Hepatocyte (in vitro differentiated cells): ENCODE measurements around the gene DCTPP1. TPM values are rescaled to one million over a fixed set of nuclear protein-coding genes. Genes with fewer than 3 reads are reported as not detected.

Experiments
- DNase-seq: peaks from one replicate; pipeline ENCODE4 v3.0.0-alpha.2; 2016; ENCODE audit warnings: low spot score
- H2AFZ ChIP-seq: fragments of 200-600 bp; sonication (generic); 2 replicates; pipeline ENCODE4 v1.6.0; 2016; ENCODE audit warnings: antibody characterized with exemption, mild to moderate bottlenecking
- H3K27ac ChIP-seq: fragments of 200-600 bp; sonication (generic); 2 replicates; pipeline ENCODE4 v1.5.1; 2016; ENCODE audit warnings: mild to moderate bottlenecking
- H3K27me3 ChIP-seq: fragments of 200-600 bp; sonication (generic); 2 replicates; pipeline ENCODE4 v1.6.1; 2016
- H3K36me3 ChIP-seq: fragments of 200-600 bp; sonication (generic); replicated peaks from 2 replicates; pipeline ENCODE4 v1.5.1; 2016; ENCODE audit warnings: low read depth; ENCODE audit not compliant: insufficient read depth
- H3K4me1 ChIP-seq: fragments of 200-600 bp; sonication (generic); 2 replicates; pipeline ENCODE4 v1.5.1; 2016; ENCODE audit warnings: mild to moderate bottlenecking, moderate library complexity; ENCODE audit not compliant: insufficient read depth
- H3K4me2 ChIP-seq: fragments of 200-600 bp; sonication (generic); 2 replicates; pipeline ENCODE4 v1.6.0; 2016
- H3K4me3 ChIP-seq: fragments of 200-600 bp; sonication (generic); 2 replicates; pipeline ENCODE4 v1.5.1; 2016; ENCODE audit warnings: mild to moderate bottlenecking
- H3K79me2 ChIP-seq: fragments of 200-600 bp; sonication (generic); 2 replicates; pipeline ENCODE4 v1.6.0; 2017; ENCODE audit warnings: mild to moderate bottlenecking
- H3K9me2 ChIP-seq: fragments of 200-600 bp; sonication (generic); replicated peaks from 2 replicates; pipeline ENCODE4 v1.6.0; 2017; ENCODE audit warnings: mild to moderate bottlenecking; ENCODE audit not compliant: insufficient read depth
- H3K9me3 ChIP-seq: fragments of 200-600 bp; sonication (generic); 2 replicates; pipeline ENCODE4 v1.5.1; 2016; ENCODE audit warnings: low read depth, mild to moderate bottlenecking
- H4K20me1 ChIP-seq: fragments of 200-600 bp; sonication (generic); 2 replicates; pipeline ENCODE4 v1.6.0; 2016; ENCODE audit warnings: mild to moderate bottlenecking; ENCODE audit not compliant: insufficient read depth, poor library complexity, severe bottlenecking
- EZH2 ChIP-seq: fragments of 200-600 bp; sonication (generic); IDR thresholded peaks from 2 replicates; pipeline ENCODE4 v1.6.1; 2016; ENCODE audit warnings: antibody characterized with exemption, mild to moderate bottlenecking, borderline replicate concordance
- EZH2phosphoT487 ChIP-seq: fragments of 200-600 bp; sonication (generic); IDR thresholded peaks from one replicate; pipeline ENCODE4 v1.6.1; 2018; ENCODE audit warnings: antibody characterized with exemption, mild to moderate bottlenecking, low read depth, moderate library complexity; ENCODE audit not compliant: unreplicated experiment, severe bottlenecking
- WGBS: methylation state at CpG from one replicate; pipeline ENCODE4 v1.1.6; 2016; ENCODE audit warnings: low lambda C conversion rate; ENCODE audit errors: missing lambda C conversion rate; 5-methylcytosine and 5-hydroxymethylcytosine counted together
- polyA plus RNA-seq: library from polyadenylated mRNA; unstranded; fragments of >200 nt; fragmentation: Nextera tagmentation; extraction: Ambion mirVana; gene quantifications from 2 replicates; pipeline ENCODE4 v1.2.1, GENCODE V29; 2016
- total RNA-seq: library from RNA; depleted of rRNA; stranded (reverse); fragments of >200 nt; gene quantifications from 2 replicates; pipeline ENCODE4 v1.2.3, GENCODE V29; 2014
- TF ChIP-seq, protein P1 (sequence below): fragments of 200-600 bp; sonication (generic); IDR thresholded peaks from 2 replicates; pipeline ENCODE4 v1.5.1; 2016; ENCODE audit warnings: antibody characterized with exemption, mild to moderate bottlenecking; ENCODE audit not compliant: poor library complexity

The DCTPP1 gene
- total and polyA plus RNA-seq, 2 experiments from 2014 or later: 25.9 to 36.3 TPM

DNA sequence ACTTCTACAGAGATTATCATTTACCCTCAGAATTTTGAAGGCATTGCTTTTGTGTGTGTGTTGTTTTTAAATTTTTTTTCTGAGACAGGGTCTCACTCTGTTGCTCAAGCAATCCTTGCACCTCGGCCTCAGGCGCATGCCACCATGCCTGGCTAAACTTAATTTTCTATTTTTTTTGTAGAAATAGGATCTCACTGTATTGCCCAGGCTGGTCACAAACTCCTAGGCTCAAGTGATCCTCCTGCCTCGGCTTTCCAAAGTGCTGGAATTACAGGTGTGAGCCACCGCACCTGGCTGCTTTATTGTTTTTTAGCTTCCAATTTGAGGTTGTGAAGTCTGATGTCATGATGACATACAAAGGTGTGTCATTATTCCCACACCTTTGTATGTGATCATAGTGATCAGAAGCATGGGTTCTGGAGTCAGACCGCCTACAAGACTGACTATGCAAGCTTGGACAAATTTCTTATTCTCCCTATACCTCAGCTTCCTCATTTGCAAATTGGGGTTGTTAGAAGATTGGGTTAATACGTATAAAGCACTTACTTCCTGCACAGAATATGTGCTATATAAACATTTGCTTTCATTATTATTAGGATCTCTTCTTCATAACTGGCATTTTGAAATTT lies 10.0 kb upstream of the DCTPP1 start:
- 90% methylated on average over 6 of the region's 6 CpGs for WGBS
- no peak for TF ChIP-seq EZH2phosphoT487
- TF ChIP-seq, protein P1, sequence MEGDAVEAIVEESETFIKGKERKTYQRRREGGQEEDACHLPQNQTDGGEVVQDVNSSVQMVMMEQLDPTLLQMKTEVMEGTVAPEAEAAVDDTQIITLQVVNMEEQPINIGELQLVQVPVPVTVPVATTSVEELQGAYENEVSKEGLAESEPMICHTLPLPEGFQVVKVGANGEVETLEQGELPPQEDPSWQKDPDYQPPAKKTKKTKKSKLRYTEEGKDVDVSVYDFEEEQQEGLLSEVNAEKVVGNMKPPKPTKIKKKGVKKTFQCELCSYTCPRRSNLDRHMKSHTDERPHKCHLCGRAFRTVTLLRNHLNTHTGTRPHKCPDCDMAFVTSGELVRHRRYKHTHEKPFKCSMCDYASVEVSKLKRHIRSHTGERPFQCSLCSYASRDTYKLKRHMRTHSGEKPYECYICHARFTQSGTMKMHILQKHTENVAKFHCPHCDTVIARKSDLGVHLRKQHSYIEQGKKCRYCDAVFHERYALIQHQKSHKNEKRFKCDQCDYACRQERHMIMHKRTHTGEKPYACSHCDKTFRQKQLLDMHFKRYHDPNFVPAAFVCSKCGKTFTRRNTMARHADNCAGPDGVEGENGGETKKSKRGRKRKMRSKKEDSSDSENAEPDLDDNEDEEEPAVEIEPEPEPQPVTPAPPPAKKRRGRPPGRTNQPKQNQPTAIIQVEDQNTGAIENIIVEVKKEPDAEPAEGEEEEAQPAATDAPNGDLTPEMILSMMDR: no peak
- no peak for TF ChIP-seq EZH2
- H3K36me3 ChIP-seq: peaks cover 4% of the 10 kb centered on the region

DNA sequence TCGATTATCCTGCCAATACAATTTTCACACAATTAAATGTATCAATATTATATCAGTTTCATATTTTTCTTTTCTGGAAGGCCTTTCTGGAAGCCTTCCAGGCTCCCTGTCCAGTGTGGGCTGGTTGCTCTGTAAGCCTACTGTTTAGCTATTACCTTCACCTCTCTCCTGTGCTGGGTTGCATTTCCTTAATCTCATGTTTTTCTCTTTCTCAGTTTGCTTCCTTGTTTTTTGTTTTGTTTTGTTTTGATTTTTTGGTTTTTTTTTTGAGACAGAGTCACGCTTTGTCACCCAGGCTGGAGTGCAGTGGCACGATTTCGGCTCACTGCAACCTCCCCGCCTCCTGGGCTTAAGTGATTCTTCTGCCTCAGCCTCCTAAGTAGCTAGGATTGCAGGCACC lies 9.0 kb upstream of the DCTPP1 start:
- no peak for DNase-seq
- Histone ChIP-seq H3K9me2 (no peaks in the 10 kb centered on the region), H3K4me1 (no peaks in the 10 kb centered on the region), H3K36me3 (no peaks in the 10 kb centered on the region), H3K79me2 (peaks cover 3% of the 10 kb centered on the region), H3K27ac (no peak overlapping the region), H2AFZ (no peak overlapping the region), H3K4me3 (no peak overlapping the region), H3K9me3 (peaks cover 7% of the 10 kb centered on the region), H3K4me2 (no peak overlapping the region), H3K27me3 (no peaks in the 10 kb centered on the region), H4K20me1 (no peaks in the 10 kb centered on the region)
- TF ChIP-seq, protein P1: no peak
- no peak for TF ChIP-seq EZH2phosphoT487
- no peak for TF ChIP-seq EZH2
- 93% methylated on average over 5 of the region's 5 CpGs for WGBS

More for the DNA sequence above, 10.0 kb upstream of the DCTPP1 start:
- Histone ChIP-seq H3K4me2 (no peak overlapping the region), H3K27ac (no peak overlapping the region), H2AFZ (no peak overlapping the region), H3K4me1 (peaks cover 7% of the 10 kb centered on the region), H4K20me1 (no peaks in the 10 kb centered on the region), H3K9me3 (peaks cover 14% of the 10 kb centered on the region), H3K79me2 (peaks cover 13% of the 10 kb centered on the region), H3K9me2 (no peaks in the 10 kb centered on the region), H3K27me3 (no peaks in the 10 kb centered on the region), H3K4me3 (no peak overlapping the region)
- no peak for DNase-seq

DNA sequence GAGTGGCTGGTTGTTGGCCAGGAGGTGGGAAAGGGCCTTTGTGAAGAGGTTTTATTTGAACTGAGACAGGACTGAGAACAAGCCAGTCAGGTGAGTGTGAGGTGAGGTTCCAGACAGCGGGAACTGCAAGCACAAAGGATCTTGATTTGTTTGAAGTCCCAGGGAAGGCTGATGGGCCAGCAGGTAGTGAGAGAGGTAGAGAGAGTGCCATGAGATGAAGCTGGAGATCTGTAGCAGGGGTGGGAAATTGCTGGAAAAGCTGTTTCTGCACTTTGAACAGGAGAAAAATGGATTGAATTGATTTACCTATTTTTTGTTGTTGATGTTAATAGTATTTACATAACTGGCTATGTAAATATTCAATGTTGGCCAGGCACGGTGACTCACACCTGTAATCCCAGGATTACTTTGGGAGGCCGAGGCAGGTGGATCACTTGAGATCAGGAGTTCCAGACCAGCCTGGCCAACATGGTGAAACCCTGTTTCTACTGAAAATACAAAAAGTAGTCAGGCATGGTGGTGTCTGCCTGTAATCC lies 7.7 kb upstream of the DCTPP1 start:
- no peak overlapping the region for H2AFZ ChIP-seq
- no peaks in the 10 kb centered on the region for H4K20me1 ChIP-seq
- no peaks in the 10 kb centered on the region for H3K9me3 ChIP-seq
- no peaks in the 10 kb centered on the region for H3K36me3 ChIP-seq
- 49% methylated on average over 3 of the region's 3 CpGs for WGBS
- no peaks in the 10 kb centered on the region for H3K9me2 ChIP-seq
- no peak overlapping the region for H3K4me3 ChIP-seq
- no peak overlapping the region for H3K4me2 ChIP-seq
- no peaks in the 10 kb centered on the region for H3K79me2 ChIP-seq
- no peaks in the 10 kb centered on the region for H3K27me3 ChIP-seq
- TF ChIP-seq, protein P1: no peak
- TF ChIP-seq EZH2phosphoT487 (no peak), EZH2 (no peak)
- peak; percentile 43 for DNase-seq
- H3K4me1 ChIP-seq: no peaks in the 10 kb centered on the region
- H3K27ac ChIP-seq: peak overlapping the region; percentile 25
